Heart left ventricle (tissue), 16 donors: ENCODE data around the gene AAK1. TPM values are rescaled to one million over a fixed set of nuclear protein-coding genes. Genes with fewer than 3 reads are reported as not detected.

ENCODE experiments used
- ATAC-seq, 4 donors: fragments of 200-7000 bp; cut with Tn5 transposase; one replicate each; pipeline ENCODE4 v1.9.1; 2020 to 2022; ENCODE audit warnings: moderate library complexity in 4 of 4, mild to moderate bottlenecking in 3 of 4, moderate number of reproducible peaks in 1 of 4
- DNase-seq, 5 donors: peaks; one replicate each; pipeline ENCODE4 v3.0.0-alpha.2; 2020
- H3K27ac ChIP-seq, 12 donors: fragments of 200-600 bp; sonication (generic) in 4 of 12; one replicate each; pipeline versions ENCODE4 v1.5.0 to v1.8.0; 2016 to 2022; ENCODE audit warnings: mild to moderate bottlenecking in 2 of 12
- H3K27me3 ChIP-seq, 9 donors: fragments of 200-600 bp; sonication (generic) in 2 of 9; one replicate each; pipeline versions ENCODE4 v1.5.1 to v1.8.0; 2016 to 2022; ENCODE audit warnings: mild to moderate bottlenecking in 3 of 9
- H3K36me3 ChIP-seq, 9 donors: fragments of 200-600 bp; sonication (generic) in 2 of 9; one replicate each; pipeline versions ENCODE4 v1.5.0 to v1.8.0; 2018 to 2022; ENCODE audit warnings: mild to moderate bottlenecking in 2 of 9
- H3K4me1 ChIP-seq, 12 donors: fragments of 200-600 bp; sonication (generic) in 4 of 12; one replicate each; pipeline versions ENCODE4 v1.5.0 to v1.8.0; 2016 to 2022; ENCODE audit warnings: mild to moderate bottlenecking in 3 of 12
- H3K4me3 ChIP-seq, 12 donors: fragments of 200-600 bp; sonication (generic) in 4 of 12; one replicate each; pipeline versions ENCODE4 v1.5.0 to v1.8.0; 2017 to 2022; ENCODE audit warnings: mild to moderate bottlenecking in 9 of 12, moderate library complexity in 4 of 12
- H3K9me3 ChIP-seq, 12 donors: fragments of 200-600 bp; sonication (generic) in 4 of 12; one replicate each; pipeline versions ENCODE4 v1.5.0 to v1.8.0; 2016 to 2022; ENCODE audit warnings: mild to moderate bottlenecking in 1 of 12
- CTCF ChIP-seq, 12 donors: fragments of 200-600 bp; sonication (generic) in 4 of 12; IDR thresholded peaks; one replicate each; pipeline versions ENCODE4 v1.5.0 to v1.8.0; 2018 to 2022; ENCODE audit warnings: antibody characterized with exemption in 12 of 12, mild to moderate bottlenecking in 5 of 12
- POLR2A ChIP-seq, 2 donors: fragments of 450-650 bp; IDR thresholded peaks; one replicate each; pipeline ENCODE4 v1.6.1; 2017; ENCODE audit warnings: antibody characterized with exemption in 2 of 2, mild to moderate bottlenecking in 2 of 2, moderate library complexity in 2 of 2
- WGBS, 4 donors: extraction: QIAGEN DNeasy Blood & Tissue Kit in 2 of 4; methylation state at CpG; one replicate each; pipeline versions ENCODE4 v1.1.5 to v1.1.7; 2013 to 2018; 5-methylcytosine and 5-hydroxymethylcytosine counted together
- intact Hi-C, 10 donors: fragments of 100-400 bp; cut with DNase I; formaldehyde crosslinking; loops; one replicate each; pipeline versions ENCODE4 v1.11.1 to v1.14.2; 2022
- polyA plus RNA-seq, 2 donors: library from polyadenylated mRNA; stranded (reverse); fragments of 200-250 nt; gene quantifications; one replicate each; pipeline ENCODE4 v1.2.3, GENCODE V29; 2013
- total RNA-seq, 9 donors: library from RNA; depleted of rRNA in 2 of 9; stranded (reverse); fragments of >200 nt in 2 of 9; fragmentation: NEBNext Ultra II Directional in 3 of 9; extraction: Animal tissue kit (Norgen Biotek cat#: 25700) in 3 of 9; gene quantifications; one replicate each; pipeline versions ENCODE4 v1.1.0 to v1.2.4, GENCODE V29; 2016 to 2023
- donor health status: ischemic (EF 13 %, LVEDD 7.1; RV severe dilation, severe dysfunction).
- donor health status: healthy with polysubstance abuse.
- donor health status: DM: no; HTN: yes; CAD: no.
- donor health status: DM: no; HTN: no; CAD: no.
- donor health status: ischemic (EF 25% LVEDD 6.9; RV normal size, moderate dysfunction).
- donor health status: ischemic (EF 25% LVEDD 5.7; RV mildly dilated, moderate dysfunction).
- donor health status: healthy.
- donor health status: DM: yes; HTN: yes; CAD: no.
- donor health status: ischemic (EF 35%, LVEDD 5.7; RV mildly dilated, moderate dysfunction).
- donor health status: nonischemic (EF 11% LVEDD 7.7; RV severe dilation, severe dysfunction).
- donor health status: DM: yes; HTN: yes; CAD: no.
- donor health status: PGD.
- donor health status: ischemic (EF 29% LVEDD 5.4; RV normal size, mild dysfunction).
- donor health status: nonischemic (EF 23%, LVEDD 6.1; RV moderate dilation, normal function).

AAK1 gene
- total and polyA plus RNA-seq, 11 donors: 34.4 to 167 (median 122) TPM

GRCh38 chr2:69689466-69689865, 45.9 kb upstream of the AAK1 start:
- intact Hi-C loops: no loop called here
- peaks cover 0 to 61% (median 7%) of the 10 kb centered on the region in 12 donors for H3K4me1 ChIP-seq
- no peak for ATAC-seq
- WGBS, 4 donors: 84 to 89% (median 87%) methylated on average over 3 of the region's 3 CpGs
- H3K36me3 ChIP-seq: no peaks in the 10 kb centered on the region
- H3K4me3 ChIP-seq: no peak overlapping the region
- H3K9me3 ChIP-seq: no peaks in the 10 kb centered on the region
- no peak for TF ChIP-seq CTCF (IDR thresholded peaks at IDR 0.05)
- no peak for TF ChIP-seq POLR2A (IDR thresholded peaks at IDR 0.05)
- no peak for DNase-seq
- H3K27me3 ChIP-seq: no peaks in the 10 kb centered on the region
- peak overlapping the region in 1 of 12 donors; percentile 70 for H3K27ac ChIP-seq

- H3K27ac ChIP-seq: peak overlapping the region in 1 of 12 donors; percentile 70
- DNase-seq (no peak), ATAC-seq (no peak)
- 90 to 93% (median 92%) methylated on average over 7 of the region's 7 CpGs for WGBS, 4 donors
- intact Hi-C loops: no loop called here
- peaks cover 0 to 65% (median 12%) of the 10 kb centered on the region in 12 donors for H3K4me1 ChIP-seq
- no peaks in the 10 kb centered on the region for H3K36me3 ChIP-seq
- H3K27me3 ChIP-seq: no peaks in the 10 kb centered on the region
- TF ChIP-seq POLR2A (IDR thresholded peaks at IDR 0.05) (no peak), CTCF (IDR thresholded peaks at IDR 0.05) (no peak)
- no peak overlapping the region for H3K4me3 ChIP-seq
- no peaks in the 10 kb centered on the region for H3K9me3 ChIP-seq
Measured at GRCh38 chr2:69687971-69688611, 44.6 kb upstream of the AAK1 start.

- WGBS, 4 donors: 71 to 78% (median 74%) methylated on average over 5 of the region's 5 CpGs
- no peaks in the 10 kb centered on the region for H3K9me3 ChIP-seq
- no peaks in the 10 kb centered on the region for H3K36me3 ChIP-seq
- ATAC-seq: peak; percentile 32 to 51 (median 39)
- intact Hi-C loops: no loop called here
- no peak for DNase-seq
- no peak overlapping the region for H3K4me3 ChIP-seq
- H3K4me1 ChIP-seq: peaks cover 3 to 66% (median 17%) of the 10 kb centered on the region in 12 donors
- TF ChIP-seq POLR2A (IDR thresholded peaks at IDR 0.05): no peak
- no peak for TF ChIP-seq CTCF (IDR thresholded peaks at IDR 0.05)
- H3K27me3 ChIP-seq: no peaks in the 10 kb centered on the region
- peak overlapping the region in 2 of 12 donors; percentile 1 to 15 for H3K27ac ChIP-seq
Measured at GRCh38 chr2:69686813-69687212, 43.3 kb upstream of the AAK1 start.

GRCh38 chr2:69685321-69686048, 41.9 kb upstream of the AAK1 start:
- Histone ChIP-seq H3K9me3 (no peaks in the 10 kb centered on the region), H3K27me3 (no peaks in the 10 kb centered on the region), H3K27ac (peak overlapping the region in 1 of 12 donors; percentile 17), H3K36me3 (no peaks in the 10 kb centered on the region), H3K4me3 (no peak overlapping the region), H3K4me1 (peaks cover 3 to 61% (median 17%) of the 10 kb centered on the region in 12 donors)
- TF ChIP-seq CTCF (IDR thresholded peaks at IDR 0.05) (no peak), POLR2A (IDR thresholded peaks at IDR 0.05) (no peak)
- ATAC-seq (no peak), DNase-seq (no peak)
- 93 to 95% (median 94%) methylated on average over 5 of the region's 5 CpGs for WGBS, 4 donors
- intact Hi-C loops: no loop called here
